SIG-M5 (cell line): ENCODE results near the gene EML2.
A peak's percentile ranks its signal among the peaks of the same experiment; 100 is the strongest.
"Not testable (repeated sequence)": the region's sequence is repeated elsewhere in the genome, so short reads cannot be mapped to it uniquely, and the experiment has no call there.

Experiments
- DNase-seq: peaks from one replicate; lab custom pipeline; 2025; lab: John Stamatoyannopoulos, UW

EML2 gene

GRCh38 chr19:45653634-45654033 is 14.4 kb upstream of the EML2 start:
- DNase-seq, result no peak

- DNase-seq, result no peak
These were observed 11.5 kb upstream of the EML2 start for GRCh38 chr19:45650722-45651121.

DNA sequence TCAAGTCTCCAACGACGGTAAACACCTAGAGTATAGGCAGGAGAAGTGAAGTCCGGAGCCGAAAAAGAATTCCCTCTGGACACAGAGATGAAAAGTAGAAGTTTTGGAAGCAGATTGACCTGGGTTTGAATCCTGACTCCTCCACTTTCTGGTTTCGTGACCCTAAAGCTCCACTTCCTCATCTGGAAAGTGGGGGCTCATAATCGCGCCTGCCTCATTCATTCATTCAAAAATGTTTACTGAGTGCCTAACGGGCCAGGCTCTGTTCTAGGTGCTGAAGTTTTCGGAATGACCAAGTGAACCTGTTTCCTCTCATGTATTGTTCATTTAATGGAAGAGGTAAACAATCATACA is 7.1 kb upstream of the EML2 start:
- no peak for DNase-seq

DNA sequence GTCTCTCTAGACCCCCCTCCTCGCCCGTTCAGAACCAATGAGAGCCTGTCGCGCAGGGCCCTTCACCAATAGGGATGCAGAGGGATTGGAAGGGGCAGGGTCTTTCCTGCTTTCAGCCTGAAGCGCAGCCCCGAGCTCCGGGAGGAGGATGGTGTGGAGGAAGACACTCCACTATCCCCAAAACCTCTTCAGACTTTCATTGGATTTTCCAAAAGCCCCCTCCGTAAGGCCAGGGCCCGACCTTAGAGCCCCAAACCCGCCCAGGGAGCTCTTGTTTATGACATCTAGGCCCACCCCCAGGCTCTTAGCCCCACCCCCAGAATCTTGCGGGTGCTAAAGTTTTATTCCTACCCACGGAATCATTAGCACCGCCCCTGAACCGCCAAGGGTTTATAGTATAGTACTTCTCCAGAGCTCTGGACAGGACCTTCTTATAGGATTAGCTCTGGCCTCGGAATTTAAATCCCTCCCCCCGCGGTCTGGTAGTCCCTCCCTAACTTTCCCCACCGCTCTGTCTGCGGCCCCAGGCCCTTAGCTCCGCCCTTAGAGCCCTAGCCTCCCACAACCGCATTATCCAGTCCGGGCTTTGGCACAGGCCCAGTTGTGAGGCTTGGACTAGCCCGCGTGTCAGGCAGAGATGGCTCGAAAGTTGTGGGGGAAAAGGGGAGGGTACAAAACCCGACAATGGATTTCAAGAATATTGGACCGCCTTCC is 6.6 kb upstream of the EML2 start:
- DNase-seq, result no peak

DNA sequence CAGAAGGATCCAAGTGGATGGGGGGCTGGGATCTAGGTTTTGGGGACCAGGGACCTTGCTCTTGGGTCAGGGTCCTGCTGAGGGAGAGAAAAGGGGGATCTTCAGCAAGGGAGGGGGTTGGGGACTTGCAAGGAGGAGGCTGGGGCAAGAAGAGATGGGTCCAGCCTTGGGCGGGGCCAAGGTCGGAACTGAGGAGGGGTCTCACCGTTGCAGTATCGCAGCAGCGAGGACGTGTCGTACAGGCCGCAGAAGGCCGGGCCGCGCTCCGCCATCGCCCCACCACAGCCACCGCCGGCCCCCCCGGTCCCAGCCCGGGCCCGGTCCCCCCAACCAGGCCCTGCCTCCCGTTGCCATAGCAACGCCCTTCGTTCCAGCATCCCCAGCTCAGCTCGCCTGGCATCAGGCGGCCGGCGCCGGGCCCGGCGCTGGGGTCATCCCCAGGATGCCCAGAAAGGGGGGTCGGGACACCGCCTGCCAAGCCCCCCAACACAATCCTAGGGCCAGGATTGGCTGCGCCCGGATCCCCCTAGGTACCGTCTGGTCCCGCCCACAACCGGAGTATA is 6.0 kb upstream of the EML2 start:
- DNase-seq, result no peak

- no peak for DNase-seq
These were observed 5.0 kb upstream of the EML2 start for GRCh38 chr19:45643927-45644771.

DNA sequence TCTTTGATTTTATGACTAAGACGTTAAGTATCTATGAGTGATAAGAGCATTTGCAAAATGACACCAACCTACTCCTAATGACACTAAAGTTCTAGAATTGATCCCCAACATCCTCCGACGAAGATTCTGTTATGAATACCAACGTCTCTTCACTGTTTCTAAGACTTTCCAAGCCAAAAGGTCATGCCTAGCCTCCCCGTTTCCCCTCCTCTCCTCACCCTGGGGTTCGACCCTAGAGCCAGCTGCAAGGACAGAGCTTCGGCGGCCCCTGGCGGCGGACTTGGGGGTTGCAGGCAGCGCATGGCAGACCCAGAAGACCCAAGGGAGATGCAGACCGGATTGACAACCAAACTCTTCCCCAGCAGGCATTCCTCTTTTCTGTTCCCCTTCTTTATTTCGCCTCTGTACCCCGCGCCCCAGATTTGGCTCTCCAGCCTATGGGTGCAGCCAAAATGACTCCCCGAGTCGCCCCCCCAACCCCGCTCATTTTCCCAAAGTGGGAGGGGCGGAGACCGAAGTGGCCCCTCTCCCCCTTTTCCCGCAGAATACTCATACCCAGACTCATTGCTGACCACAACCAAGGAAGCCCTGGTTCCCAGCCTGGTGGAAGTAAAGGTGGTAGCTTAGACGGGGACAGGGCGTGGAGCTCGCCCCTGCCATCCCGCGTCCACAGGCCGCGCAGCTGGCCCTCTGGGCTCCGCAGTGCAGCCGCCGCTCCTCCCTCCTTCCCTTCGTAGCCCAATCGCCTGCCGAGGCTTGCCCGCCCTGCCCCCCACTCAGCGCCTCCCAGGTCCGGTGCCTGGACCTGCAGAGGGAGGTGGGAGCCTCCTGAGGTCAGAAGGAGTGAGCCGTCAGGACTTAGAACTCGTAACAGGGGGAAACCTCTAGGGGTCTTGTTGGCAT is 4.1 kb upstream of the EML2 start:
- no peak for DNase-seq

DNA sequence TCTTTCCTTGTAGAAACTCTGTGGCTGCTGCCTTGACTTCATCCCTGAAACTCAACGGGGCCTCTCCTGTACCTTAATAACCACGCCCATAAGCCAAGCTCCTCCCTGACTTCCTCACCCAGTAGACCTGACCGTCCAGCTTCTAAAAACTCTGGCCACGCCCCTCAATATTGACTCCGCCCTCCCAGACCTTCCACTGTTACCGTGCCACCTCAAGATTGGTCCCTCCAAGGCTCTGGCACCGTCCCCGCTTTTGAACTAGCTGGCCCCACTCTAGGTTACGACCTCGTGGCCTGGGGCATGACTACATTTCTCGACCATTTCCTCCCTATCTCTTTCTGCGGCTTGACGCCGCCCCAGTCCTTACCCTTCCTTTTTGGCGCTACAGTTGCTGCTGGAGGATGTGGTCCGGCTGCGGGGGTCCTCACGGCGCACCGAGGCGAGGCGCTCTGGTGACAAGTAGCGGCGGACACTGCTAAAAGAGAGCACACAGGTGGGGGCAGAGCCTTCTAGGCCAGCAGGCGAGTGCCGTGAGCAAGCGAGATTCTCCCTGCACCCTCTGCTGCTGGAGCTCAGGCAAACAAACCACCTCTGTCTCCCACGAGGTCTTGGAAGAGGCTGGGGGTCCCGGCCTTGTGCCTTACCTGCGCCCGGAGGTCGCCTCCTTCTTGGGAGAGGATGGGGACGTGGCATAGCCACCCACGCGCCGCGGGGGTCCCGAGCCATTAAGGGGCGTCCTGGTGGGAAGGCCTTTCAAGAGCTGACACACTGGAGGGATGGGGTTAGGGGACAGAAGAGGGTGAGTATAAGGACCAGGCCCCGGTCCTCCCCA is 2.3 kb upstream of the EML2 start:
- peak; percentile 87 for DNase-seq

DNA sequence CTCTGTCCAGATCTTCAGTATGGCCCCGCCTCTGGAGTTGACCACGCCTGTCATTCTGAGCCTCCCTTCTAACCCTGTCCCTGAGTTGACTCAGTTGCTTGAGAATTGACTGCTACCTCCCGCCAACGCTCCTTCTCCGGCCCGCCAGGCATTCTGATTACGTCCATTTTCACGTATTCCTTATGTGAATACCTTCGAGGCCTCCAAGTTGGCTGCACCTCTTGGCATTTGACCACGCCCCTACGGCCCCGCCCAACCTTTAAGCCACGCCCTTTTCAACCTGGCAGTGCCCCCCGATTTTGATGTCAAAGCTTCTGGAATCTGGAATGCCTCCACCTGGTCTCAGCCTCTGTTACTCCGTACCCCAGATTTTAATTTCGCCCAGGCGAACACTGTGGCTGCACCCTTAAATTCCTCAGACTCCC is 1.7 kb upstream of the EML2 start:
- no peak for DNase-seq

DNA sequence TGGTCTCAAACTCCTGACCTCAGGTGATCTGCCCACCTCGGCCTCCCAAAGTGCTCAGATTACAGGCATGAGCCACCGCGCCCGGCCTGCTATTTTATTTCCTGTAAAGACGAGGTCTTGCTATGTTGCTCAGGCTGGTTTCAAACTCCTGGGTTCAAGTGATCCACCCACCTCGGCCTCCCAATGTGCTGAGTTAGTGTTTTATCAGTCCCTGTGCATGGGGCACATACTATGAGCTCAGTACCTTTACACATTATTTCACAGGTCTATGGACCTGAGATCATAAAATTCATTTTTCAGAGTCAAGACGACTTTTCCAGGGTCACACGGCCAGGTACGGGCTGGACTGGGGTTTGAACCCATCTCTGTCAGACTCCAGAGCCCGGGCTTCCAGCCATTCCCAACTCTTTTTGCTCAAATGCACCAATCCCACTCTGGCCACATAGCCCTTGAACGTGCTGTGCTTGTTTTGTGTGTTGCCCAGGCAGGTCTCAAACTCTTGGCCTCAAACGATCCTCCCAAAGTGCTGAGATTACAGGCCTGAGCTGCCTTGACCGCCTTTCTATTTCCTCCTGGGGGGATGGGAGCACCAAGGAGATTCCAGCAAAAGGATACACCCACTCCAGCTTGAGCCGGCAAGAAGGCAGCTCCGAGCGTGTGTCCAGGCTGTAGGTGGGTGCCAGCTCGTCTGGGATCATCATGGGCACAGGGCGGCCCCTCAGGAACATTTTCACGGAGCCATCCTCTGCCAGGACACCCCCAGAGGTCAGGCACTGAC is 1.1 kb downstream of the EML2 start:
- no peak for DNase-seq

GRCh38 chr19:45636902-45637301 is 2.3 kb downstream of the EML2 start:
- no peak for DNase-seq

- no peak for DNase-seq
These were observed 2.9 kb downstream of the EML2 start for GRCh38 chr19:45636275-45636674.

- DNase-seq, result no peak
These were observed 6.6 kb downstream of the EML2 start for GRCh38 chr19:45632468-45633196.

DNA sequence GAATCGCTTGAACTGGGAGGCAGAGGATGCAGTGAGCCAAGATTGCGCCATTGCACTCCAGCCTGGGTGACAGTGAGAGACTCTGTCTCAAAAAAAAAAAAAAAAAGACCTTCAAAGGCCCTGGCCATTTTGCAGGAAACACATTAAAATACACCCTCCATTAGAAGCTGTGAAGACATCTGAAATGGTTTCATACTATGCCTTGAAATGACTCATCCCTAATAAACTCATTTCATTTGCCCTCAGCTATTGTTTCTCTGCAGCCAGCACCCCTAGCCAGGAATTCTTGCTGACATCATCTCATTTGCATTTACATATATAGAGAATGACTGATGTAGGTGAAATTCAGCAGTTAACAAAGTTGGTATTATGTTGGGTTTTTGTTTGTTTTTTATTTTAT is 8.7 kb downstream of the EML2 start:
- DNase-seq, result no peak

DNA sequence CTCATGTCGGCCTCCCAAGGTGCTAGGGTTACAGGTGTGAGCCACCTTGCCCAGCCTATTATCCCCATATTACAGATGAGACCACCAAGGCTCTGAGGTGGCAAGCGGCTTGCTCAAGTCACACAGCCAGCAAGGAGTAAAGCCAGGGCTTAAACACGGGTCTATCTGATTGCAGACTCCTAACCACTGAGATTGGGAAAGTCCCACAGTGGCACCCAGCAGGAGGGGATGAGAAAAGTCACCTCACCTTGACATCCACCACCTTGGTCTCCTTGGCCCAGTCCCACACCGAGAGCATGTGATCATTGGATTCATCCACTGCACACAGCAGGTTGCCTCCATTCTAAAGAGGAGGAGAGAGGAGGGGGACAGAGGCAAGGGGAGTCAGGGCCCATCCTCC is 9.5 kb downstream of the EML2 start:
- no peak for DNase-seq

GRCh38 chr19:45628219-45628618 is 11.0 kb downstream of the EML2 start:
- DNase-seq, result not testable (repeated sequence)

DNA sequence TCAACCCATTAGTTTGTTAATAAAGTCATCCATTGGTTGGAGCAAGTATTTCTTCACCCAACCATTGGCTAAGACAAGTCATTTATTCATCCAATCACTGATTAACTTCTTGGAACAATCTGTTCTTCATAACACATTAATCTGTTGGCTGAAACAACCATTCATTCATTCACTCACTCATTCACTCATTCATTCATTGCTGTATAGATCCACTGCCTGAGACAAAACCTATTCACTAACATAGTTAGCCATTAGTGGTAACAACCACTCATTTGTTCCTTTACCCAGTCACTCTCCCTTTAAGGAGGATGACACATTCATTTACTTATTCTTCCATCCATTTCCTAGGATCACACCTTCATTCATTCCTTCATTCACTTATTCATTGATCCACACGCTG is 15.2 kb downstream of the EML2 start:
- no peak for DNase-seq

- no peak for DNase-seq
These were observed 17.2 kb downstream of the EML2 start for GRCh38 chr19:45621976-45622503.

GRCh38 chr19:45621389-45621788 is 17.8 kb downstream of the EML2 start:
- DNase-seq, result no peak

DNA sequence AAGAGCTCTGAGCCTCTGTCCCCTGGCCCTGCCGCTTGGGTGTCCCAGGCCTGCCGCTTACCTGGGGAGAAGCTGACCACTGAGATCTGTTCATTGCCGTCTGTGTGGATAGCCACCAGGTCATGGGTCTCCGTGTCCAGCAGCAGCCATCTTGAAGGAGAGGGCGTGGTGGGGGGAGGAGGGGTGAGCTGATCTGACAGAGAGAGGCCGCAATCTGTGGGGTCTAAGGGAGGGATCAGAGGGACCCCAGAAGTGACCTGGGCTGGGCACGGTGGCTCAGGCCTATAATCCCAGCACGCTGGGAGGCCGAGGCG is 22.5 kb downstream of the EML2 start:
- DNase-seq, result no peak
